ENCODE data around the gene YAF2.

The YAF2 gene, protein sequence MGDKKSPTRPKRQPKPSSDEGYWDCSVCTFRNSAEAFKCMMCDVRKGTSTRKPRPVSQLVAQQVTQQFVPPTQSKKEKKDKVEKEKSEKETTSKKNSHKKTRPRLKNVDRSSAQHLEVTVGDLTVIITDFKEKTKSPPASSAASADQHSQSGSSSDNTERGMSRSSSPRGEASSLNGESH

DNA sequence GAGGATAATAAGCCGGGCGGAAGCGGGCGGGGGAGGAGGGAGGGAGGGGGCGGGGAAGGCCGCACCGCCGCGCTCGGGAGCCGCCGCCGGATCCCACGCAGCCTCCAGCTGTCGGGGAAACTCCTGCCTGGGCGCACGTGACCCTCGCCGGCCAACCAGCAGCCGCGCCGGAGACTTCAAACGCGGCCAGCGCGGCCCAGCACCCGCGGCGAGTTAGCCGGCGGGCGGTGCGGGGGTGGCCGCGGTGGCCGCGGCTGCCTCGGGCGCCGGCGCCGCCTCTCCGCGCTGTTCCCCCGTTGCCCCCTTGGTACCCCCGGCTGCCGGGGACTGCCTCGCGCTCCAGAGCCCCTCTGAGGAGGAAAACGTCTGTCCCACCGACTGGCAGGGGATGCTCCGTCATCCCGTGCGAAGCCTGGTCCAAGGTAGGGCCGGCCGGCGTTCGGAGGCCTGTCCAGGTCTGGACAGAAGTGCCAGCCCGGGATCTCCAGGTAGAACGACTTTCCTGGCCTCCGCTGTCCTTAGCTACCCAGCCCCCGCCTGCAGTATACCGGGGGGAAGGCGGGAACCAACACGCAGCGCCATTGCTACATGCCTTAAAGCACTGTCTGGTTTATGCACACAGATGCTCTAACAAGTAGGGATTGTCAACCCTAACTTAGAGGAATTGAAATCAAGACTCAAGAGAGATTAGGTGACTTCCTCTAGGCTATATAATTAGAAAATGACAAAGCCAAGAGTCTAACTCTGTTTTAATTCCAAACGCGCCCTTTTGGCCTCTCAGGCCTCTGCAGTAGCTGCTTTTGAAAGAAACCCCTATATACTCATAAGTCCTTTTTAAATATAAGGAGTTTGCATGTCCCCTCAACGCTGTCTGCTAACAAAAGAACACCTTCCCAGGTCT is at the start of gene YAF2:
TSS of gene YAF2 (minus strand) at position 9 of the 901 bp plus-strand sequence. CDS start 68 bp downstream, outside the sequence.
- peak; percentile 90 for DNase-seq

DNA sequence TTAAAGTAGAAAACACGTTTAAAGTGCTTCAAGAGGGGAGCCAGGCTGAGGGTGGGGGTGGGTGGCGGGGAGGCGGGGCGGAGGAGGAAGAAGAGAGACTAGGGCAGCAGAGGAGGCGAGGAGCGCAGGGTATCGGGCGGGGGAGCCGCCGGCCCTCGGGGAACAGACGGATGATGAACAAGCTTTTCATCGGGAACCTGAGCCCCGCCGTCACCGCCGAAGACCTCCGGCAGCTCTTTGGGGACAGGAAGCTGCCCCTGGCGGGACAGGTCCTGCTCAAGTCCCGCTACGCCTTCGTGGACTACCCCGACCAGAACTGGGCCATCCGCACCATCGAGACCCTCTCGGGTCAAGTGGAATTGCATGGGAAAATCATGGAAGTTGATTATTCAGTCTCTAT is 48.7 kb upstream of the YAF2 start:
- DNase-seq: no peak

DNA sequence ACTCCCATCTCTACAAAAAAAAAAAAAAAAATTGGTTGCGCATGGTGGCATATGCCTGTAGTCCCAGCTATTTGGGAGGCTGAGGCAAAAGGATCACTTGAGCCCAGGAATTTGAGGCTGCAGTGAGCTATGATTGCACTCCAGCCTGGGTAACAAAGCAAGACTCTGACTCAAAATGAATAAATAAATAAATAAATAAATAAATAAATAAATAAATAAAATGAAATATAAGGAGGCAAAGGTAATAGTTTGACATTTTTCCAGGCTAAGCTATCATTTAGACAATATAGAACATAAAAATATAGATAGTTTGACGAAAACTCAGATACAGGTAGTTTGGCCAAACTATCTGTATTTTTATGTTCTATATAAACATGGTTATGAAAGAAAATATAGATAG is 47.4 kb upstream of the YAF2 start:
- DNase-seq: no peak

DNA sequence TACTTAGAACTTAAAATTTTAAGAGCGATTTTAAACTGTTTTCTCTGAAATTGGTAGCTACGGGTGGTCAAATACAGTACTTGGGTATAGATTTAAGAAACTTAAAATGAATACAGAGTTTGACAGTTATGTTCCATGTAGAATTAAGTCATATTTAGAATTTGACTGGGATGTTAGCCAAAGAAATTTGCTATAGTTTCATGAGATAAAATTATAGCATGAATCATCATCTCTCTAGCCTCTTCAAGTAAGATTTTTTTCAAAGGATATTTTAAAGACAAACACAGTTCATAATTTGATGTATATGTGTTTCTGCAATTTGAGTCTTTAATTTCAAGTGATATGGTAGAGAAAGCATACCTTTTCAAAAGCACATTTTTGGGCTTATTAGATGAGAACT is 46.8 kb upstream of the YAF2 start:
- no peak for DNase-seq

DNA sequence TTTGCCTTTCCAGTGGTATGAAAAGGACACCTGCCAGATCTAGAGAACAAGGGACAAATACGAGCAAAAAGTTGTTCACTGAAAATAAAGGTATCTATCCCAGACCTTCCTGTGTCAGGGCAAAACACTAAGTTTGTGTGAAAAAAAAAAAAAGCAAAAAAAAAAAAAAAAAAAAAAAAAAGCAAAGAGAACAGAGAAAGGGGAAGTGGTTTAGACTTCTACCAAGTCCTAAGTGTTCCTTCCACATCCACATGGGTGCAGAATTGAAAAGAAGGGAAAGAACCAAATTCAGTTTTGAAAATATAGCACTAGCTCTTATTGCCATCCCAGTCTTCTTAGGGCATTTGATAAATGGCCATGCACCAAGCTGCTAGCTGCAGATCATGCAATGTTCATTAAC is 46.1 kb upstream of the YAF2 start:
- no peak for DNase-seq

DNA sequence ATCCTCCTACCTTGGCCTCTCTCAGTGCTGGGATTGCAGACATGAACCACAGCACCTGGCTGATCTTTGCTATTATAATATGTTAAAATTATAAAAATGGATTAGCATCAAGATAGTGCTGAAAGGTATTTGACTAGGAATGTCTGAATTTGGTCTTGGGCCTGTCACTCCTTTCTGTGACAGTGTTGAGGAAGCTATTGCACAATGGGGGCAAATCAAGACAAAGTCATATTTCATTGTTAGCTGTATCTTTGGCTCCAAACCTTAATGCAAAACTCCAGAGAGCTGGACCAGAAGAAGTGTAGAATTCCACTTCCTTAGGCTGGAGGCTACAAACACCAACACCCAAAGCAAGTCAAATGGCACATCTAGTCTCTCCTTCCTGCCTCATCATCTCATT is 45.7 kb upstream of the YAF2 start:
- no peak for DNase-seq

DNA sequence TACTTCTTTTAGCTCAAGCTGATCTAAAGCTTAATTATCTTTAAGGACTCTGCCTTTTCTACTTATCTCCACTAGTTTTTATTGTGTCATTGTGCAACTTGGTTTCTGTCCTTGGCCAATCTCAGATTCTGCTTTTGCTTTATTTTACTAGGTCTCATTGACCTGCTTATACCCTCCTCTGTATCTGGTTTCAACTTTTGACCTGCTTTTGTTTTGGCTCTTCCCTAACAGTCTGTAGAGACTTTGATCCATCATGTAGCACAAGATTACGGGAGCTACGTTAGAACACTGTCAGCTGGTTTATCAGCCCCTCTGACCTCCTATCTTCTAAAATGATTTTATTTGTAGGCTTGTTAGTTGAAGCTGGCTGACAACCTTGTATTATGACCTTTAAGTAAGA is 44.2 kb upstream of the YAF2 start:
- DNase-seq: no peak

DNA sequence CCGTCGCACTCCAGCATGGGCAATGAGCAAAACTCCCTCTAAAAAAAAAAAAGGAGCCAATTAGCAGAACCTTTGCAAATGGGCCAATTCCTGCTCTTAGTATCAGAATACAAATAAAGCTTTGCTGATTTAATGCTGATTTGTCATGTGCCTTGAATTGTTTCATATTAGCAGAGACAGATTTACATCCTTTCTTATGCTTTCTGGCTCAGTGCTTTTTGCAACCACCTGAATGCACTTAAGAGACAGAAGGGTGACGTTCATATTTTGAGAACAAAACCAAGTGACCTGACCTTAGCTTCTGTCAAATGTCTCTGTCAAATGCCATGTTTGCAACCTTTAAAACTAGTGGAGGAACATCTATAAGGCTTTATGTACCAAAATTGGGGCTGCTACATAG is 43.8 kb upstream of the YAF2 start:
- no peak for DNase-seq

DNA sequence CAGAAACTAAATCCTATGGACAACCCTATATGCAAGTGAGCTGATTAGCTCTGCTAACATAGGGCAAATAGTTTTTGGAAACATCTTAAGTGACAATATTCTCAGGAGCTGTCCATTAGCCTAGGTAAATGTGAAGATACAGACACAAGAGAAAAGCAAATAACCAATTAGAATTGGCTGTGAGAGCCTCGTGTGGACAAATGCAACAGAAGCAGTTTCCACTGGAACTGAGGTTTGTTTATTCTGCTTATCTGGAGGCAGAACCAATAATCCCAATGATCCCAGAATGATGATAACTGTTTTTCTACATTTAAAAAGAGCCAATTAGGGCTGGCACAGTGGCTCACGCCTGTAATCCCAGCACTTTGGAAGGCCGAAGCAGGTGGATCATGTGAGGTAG is 43.2 kb upstream of the YAF2 start:
- DNase-seq: no peak

DNA sequence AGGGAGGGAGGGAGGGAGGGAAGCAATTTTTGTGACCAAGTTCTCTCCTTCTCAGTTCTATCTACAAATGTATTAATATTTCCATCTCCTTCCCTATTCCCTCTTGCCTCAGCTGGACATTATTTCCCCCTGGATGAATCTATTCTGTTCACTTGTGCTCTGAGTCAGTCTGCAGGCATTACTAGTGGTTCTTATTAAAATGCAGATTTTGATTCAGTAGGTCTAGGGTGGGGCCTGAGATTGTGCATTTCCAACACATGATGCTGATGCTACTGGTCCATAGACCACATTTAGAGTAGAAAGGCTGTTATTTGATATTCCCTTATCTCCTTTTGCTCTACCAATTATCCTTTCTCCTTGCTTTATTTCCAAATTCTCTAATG is 40.1 kb upstream of the YAF2 start:
- DNase-seq: no peak

DNA sequence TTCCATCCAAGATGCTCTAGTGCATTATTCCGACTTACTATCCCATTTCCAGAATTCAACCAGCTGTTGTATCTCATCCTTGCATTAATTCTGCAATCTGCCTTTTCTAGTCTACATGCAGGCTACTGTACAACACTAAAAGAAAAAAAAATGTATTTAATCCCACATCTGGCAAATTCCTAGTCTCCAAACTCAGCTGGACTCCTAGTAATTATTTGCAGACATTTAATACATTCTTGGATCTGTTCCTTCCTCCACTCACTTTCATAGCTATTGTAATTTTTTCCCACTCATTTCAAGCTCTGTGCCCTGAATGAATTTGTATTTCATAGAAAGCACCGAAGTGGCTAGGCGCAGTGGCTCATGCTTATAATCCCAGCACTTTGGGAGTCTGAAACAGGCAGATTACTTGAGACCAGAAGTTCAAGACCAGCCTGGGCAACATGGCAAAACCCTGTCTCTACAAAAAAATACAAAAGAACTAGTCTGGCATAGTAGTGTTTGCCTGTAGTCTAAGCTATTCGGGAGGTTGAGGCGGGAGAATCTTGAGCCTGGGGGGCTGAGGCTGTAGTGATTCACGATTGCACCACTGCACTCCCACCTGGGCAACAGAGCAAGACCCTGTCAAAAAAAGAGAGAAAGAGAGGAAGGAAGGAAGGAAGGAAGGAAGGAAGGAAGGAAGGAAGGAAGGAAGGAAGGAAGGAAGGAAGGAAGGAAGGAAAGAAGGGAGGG is 39.5 kb upstream of the YAF2 start:
- no peak for DNase-seq

DNA sequence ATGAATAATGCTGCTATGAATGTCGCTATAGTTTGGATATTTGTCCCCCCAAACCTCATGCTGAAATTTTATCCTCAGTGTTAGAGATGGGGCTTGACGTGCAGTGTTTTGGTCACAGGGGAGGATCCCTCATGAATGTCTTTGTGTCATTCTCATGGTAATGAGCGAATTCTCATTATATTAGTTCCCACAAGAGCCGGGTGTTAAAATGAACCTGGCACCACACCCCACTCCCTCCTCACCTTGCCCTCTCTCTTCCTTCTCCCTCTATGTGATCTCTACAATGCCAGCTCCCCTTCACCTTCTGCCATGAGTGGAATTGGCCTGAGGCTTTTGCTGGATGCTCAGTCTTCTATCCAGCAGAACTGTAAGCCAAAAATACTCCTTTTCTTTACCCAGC is 37.5 kb upstream of the YAF2 start:
- no peak for DNase-seq

DNA sequence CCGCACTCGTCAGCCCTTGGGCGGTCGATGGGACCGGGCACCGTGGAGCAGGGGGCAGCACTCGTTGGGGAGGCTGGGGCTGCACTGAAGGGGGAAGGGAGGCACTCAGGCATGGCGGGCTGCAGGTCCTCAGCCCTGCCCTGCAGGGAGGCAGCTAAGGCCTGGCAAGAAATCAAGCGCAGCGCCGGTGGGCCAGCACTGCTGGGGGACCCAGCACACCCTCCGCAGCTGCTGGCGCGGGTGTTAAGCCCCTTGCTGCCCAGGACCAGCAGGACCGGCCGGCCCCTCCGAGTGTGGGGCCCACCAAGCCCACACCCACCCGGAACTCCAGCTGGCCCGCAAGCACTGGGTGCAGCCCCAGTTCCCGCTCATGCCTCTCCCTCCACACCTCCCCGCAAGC is 35.7 kb upstream of the YAF2 start:
- DNase-seq: no peak

DNA sequence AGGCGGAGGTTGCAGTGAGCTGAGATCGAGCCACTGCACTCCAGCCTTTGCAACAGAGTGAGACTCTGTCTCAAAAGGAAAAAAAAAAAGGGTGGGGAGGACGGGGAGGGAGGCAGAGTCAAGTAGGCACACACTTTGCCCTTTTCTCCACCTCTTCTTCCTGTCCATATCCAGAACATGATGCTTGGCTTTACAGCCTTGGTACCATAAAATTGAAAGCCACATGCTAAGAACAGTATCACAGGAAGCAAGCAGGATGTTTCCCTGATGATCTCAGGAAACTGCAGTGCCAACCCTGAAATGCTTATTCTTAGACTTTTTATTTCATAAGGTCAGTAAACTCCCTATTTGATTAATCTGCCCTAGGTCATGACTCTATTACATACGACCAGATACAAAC is 32.5 kb upstream of the YAF2 start:
- DNase-seq: no peak

DNA sequence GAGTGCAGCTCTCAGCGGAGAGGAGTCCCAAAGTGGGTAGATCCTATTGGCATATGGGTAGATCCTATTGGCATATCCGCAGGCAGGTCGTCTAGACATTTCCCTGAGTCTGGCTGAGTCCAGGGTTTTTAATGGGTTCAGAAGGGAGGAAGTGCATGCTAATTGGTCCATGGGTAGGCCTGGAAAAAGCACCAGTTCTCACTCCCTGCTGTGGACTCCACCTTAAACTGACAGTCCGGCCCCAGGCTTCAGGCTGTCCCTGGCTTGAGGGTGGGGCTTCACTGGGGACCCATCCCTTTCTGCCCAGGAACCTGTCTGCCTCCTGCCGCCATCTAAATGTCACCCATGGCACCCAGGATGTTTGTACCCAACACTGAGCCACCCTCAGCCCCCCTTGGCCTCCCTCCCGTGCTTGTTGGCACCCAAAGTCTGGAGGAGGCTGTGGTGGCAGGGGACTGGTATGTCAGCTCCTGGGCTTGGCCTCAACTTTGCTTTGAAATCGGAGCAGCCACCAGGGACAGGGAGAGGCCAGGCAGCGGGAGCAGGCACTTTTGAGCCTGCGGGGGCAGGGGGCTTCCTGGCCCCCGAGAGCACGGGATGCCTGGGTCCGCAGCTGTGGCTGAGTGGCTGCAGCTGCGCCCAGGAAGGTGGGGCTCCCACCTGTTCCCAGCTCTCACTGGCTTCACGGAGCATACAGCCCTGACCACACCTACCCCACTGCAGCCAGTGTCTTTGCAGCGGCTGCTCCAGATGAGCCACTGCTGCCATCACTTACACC is 29.6 kb upstream of the YAF2 start:
- no peak for DNase-seq

DNA sequence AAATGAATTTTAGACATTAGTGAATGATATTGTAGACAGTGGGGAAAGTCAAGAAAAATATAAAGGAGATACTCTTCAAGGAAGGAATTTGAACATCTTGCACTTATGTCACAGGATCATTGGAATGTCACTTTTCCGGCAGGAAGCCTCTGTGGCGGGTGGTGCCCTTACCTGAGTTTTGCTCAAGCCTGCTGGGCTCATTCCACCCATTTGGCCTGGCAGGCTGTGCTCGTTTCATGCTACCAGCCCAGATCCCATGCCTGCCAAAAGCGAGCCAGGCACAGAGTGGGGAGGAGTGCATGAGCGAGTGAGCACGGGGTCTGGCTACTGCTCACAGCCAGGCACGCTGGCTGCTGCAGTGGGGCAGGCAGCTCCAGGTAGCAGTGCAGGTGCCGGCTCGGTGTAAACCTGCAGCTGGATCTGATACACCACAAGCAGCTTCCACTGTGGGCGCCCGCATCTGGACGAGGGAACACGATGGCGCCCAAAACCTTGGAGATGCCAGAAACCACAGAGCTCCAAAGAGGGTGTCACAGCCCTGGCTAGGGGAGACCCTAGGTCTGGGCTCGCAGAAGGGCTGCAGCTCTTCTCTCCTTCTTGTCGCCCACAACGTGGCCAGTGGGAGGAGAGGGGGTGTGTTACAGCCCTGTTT is 28.7 kb upstream of the YAF2 start:
- no peak for DNase-seq

DNA sequence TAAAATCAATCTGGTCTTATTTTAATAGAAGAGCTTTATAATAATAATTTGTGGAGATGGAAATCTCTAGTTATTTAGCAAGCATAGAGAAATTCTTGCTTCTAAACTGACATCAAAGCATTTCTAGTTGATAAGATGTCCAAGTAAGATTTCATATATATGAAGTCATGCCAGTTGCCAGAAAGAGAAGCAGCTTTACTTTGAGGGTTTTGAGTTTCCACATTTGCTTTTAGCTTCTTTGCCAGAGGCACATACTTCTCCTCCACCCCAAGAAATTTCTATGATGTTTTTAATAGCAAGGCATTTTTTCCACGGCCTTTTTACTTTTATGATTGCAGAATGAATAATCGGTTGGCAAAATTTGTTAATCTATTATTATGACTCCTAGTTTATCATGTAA is 24.2 kb upstream of the YAF2 start:
- no peak for DNase-seq

DNA sequence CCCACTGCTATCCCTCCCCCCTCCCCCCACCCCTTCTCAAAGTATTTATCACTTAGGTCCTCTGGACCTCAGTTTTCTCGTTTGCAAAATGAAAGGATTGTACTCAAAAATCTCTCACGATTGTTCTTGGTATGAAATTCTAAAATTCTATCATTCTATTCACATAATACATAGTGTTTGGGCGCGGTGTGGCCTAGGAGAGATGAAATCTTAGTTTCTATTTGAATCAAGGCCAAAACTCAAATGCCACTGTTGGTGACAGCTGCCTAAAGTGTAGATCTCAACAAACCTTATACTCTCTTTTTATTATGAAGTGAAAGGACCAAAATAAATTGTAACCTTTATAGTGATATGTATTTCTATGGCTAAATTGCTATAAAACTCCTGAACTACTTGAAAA is 23.7 kb upstream of the YAF2 start:
- DNase-seq: no peak

DNA sequence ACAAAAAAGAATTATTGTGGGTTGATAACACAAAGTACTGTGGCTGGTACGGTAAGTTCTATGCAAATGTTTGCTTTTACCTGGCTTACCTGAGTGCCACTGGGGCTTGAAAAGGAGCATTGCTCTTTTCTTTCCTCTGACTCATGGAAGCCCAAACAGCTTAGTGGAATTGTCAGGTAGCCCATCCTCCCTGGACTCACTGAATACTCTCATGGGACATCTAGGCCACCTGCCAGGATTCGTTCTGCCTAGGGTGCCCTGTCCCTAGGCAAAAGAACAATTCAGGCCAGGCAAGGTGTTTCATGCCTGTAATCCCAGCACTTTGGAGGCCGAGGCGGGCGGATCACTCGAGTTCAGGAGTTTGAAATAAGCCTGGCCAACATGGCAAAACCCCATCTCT is 22.5 kb upstream of the YAF2 start:
- DNase-seq: no peak

DNA sequence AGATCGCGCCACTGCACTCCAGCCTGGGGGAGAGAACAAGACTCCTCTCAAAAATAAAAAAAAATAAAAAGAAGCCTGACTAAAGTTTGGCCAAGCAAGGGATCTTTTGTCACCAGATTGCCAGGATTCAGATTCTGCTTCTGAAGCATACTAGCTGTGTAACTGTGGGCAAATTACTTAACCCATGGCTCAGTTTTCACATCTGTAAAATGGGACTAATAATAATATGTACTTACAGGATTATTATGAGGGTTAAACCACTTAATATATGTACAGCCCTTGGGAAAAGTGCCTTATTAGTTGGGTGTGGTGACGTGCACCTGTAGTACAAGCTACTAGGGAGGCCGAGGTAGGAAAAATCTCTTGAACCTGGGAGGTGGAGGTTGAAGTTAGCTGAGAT is 21.7 kb upstream of the YAF2 start:
- no peak for DNase-seq

DNA sequence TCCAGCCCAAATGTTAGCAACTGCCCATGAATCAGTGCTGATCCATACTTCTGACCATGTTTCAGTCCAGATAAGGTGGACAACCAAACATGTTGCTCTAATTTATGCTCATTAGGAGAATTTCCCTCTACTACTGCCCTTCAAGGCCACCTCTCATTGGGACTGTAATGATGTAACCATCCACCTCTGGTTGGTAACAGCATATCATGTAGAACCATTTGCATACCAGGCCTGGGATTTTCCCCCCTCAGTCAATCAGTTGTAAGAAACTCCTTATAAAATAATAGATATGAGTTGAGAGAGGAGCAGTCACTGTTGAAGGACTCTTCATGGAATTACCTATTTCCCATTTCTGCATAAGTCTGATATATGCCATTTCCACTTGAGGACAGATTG is 17.8 kb upstream of the YAF2 start:
- DNase-seq: no peak

DNA sequence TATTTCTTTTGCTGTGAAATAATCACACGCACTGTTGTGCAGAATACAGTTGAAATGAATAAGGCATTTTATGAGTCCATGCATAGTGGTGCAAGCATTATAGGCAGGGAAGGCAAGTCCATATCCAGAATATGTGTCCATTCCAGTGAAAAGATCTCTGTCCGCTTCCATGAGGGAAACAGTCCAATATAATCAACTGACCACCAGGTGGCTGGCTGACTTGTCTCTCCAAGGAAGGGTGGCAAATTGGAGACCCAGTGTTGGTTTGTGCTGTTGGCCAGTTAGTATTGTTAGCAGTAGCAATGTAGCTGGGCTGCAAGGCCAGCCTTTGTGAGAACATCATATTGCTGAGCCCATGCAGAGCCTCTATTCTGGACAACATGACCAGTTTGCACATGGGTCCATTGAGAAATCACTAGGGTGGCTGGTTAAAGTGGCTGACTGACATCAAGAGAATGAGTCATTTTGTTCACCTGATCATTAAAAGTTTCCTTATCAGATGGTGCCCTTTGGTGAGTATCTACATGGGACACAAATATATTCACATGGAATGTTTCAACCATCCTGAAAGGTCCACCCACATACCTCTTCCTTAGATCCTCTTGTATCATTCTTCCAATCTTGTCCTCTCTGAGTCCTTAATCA is 17.3 kb upstream of the YAF2 start:
- DNase-seq: no peak

Data from activated naive CD4-positive, alpha-beta T cell treated with Interleukin-2 at 50 U/mL for 16 hours (primary cell).